Prostate gland (tissue), 2 donors: Measurements from ENCODE around the gene GPS1. TPM values are rescaled to one million over a fixed set of nuclear protein-coding genes. Genes with fewer than 3 reads are reported as not detected.

Source experiments
- DNase-seq: peaks from one replicate; pipeline ENCODE4 v3.0.0-alpha.2; 2019; ENCODE audit warnings: low spot score
- H3K27ac ChIP-seq, 2 donors: fragments of 200-600 bp; sonication (generic); 2 replicates each; pipeline ENCODE4 v1.5.1; 2017 to 2019
- H3K27me3 ChIP-seq: fragments of 200-600 bp; sonication (generic); replicated peaks from 2 replicates; pipeline ENCODE4 v1.5.1; 2019; ENCODE audit not compliant: insufficient read depth
- H3K36me3 ChIP-seq, 2 donors: fragments of 200-600 bp; sonication (generic); 1 replicate in 1 of 2; 2 replicates in 1 of 2; pipeline versions ENCODE4 v1.5.1 to v1.8.1; 2017 to 2019
- H3K4me1 ChIP-seq: fragments of 200-600 bp; sonication (generic); replicated peaks from 2 replicates; pipeline ENCODE4 v1.5.1; 2019
- H3K4me3 ChIP-seq, 2 donors: fragments of 200-600 bp; sonication (generic); 2 replicates each; pipeline ENCODE4 v1.5.1; 2017 to 2019
- H3K9me3 ChIP-seq: fragments of 200-600 bp; sonication (generic); 2 replicates; pipeline ENCODE4 v1.5.1; 2017
- POLR2A ChIP-seq: fragments of 450-650 bp; IDR thresholded peaks from one replicate; pipeline ENCODE4 v1.6.1; 2016; ENCODE audit warnings: antibody characterized with exemption, mild to moderate bottlenecking
- POLR2AphosphoS5 ChIP-seq: sonication (generic); formaldehyde crosslinking; IDR thresholded peaks from one replicate; pipeline ENCODE4 v1.6.1; 2017; ENCODE audit warnings: antibody characterized with exemption
- WGBS: methylation state at CpG from one replicate; pipeline ENCODE4 v1.1.5; 2018; 5-methylcytosine and 5-hydroxymethylcytosine counted together
- intact Hi-C: fragments of 100-400 bp; cut with DNase I; formaldehyde crosslinking; loops from one replicate; pipeline ENCODE4 v1.14.2; 2022
- total RNA-seq, 2 donors: library from RNA; depleted of rRNA; stranded (reverse); fragments of >200 nt; gene quantifications; one replicate each; pipeline ENCODE4 v1.1.0, GENCODE V29; 2016
- TF ChIP-seq, protein P1 (sequence below), 4 experiments: fragments of 200-600 bp in 2 of 4; fragments of 450-650 bp in 2 of 4; sonication (generic) in 2 of 4; IDR thresholded peaks; 1 replicate in 3 of 4; 2 replicates in 1 of 4; pipeline ENCODE4 v1.5.1; 2016 to 2019; ENCODE audit warnings: antibody characterized with exemption in 4 of 4, mild to moderate bottlenecking in 2 of 4, moderate library complexity in 2 of 4

GPS1 gene
- total RNA-seq, 2 donors from 2014 or later = 163 to 182 TPM

DNA sequence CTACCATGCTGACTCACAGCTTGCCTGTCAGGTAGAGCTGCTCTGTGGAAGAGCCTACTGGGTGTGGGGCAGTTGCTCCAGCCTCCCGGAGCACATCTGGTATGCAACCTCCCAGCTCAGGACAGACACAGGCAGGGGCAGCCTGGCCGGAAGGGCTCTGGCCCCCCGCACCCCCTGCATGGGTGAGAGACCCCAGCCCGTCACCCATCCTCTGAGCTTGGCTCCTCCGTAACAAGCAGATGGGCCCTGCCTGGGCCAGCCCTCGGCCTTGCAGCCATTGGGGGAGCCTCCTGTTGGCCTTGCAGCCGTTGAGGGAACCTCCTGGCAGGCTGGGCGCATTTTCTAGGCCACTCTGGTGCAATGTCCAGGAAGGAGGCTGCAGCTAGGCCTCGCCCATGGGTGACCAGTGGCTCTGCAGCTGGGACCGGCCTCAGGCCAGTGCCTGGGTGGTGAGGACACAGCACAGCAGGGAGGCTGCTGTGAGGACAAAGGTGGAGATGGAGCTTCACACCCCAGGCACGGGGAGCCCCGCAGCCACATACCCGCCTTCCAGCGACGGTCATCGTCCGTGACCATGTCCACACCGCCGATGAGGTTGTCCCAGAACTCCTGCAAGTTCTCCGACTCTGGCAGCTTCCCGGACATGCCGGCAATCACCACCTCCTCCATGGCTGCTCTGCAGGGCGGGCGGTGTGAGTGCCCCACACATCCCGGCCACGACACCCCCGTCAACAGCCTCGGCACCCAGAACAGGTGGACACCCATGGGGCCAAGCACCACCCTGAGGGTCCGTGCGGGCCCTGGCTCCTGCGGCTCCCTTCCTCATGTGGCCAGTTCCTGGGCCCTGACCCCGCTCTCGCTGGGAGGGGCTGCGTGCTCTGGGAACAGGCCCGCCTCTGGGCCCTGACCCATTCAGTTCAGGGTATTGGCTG is 44.3 kb downstream of the GPS1 start:
- peaks cover 29 to 48% of the 10 kb centered on the region in 2 donors for H3K36me3 ChIP-seq
- intact Hi-C loops = loop anchor here (5.0 kb wide), 1 partner anchor 59 kb away; the partner anchor contains the start of gene DCXR
- DNase-seq = no peak
- 85% methylated on average over 35 of the region's 35 CpGs for WGBS
- H3K27ac ChIP-seq = peak overlapping the region; percentile 98 to 99
- H3K9me3 ChIP-seq = no peaks in the 10 kb centered on the region
- TF ChIP-seq POLR2AphosphoS5 = peak; percentile 5
- TF ChIP-seq, protein P1, sequence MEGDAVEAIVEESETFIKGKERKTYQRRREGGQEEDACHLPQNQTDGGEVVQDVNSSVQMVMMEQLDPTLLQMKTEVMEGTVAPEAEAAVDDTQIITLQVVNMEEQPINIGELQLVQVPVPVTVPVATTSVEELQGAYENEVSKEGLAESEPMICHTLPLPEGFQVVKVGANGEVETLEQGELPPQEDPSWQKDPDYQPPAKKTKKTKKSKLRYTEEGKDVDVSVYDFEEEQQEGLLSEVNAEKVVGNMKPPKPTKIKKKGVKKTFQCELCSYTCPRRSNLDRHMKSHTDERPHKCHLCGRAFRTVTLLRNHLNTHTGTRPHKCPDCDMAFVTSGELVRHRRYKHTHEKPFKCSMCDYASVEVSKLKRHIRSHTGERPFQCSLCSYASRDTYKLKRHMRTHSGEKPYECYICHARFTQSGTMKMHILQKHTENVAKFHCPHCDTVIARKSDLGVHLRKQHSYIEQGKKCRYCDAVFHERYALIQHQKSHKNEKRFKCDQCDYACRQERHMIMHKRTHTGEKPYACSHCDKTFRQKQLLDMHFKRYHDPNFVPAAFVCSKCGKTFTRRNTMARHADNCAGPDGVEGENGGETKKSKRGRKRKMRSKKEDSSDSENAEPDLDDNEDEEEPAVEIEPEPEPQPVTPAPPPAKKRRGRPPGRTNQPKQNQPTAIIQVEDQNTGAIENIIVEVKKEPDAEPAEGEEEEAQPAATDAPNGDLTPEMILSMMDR (IDR thresholded peaks at IDR 0.05) = no peak
- no peak for TF ChIP-seq POLR2A
- H3K4me1 ChIP-seq = peaks cover 24% of the 10 kb centered on the region
- peak overlapping the region; percentile 91 to 98 for H3K4me3 ChIP-seq
- no peaks in the 10 kb centered on the region for H3K27me3 ChIP-seq

DNA sequence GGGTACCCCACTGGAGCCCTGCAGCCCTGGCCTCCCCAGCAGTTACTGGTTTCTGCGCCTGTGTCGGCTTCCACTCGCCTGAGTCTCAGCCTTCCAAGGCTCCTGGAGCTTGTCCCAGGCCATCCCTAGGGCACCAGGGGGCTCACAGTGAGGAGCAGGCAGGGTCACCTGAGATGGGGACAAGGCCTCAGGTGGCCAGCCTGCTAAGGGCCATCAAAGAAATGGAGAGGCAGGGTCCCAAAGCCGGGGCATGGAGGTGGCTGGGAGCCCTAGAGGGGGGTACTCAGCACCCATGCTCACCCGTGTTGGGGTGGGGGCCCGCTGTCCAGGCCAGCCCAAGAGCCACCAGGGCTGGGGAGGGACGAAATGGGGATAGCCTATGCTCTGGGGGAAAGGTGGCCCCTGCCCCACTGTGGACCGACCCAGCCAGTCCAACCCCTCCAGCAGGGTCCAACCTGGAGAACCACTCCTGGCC is 45.0 kb downstream of the GPS1 start:
- no peaks in the 10 kb centered on the region for H3K9me3 ChIP-seq
- WGBS = 36% methylated on average over 8 of the region's 8 CpGs
- no peak for TF ChIP-seq POLR2AphosphoS5
- TF ChIP-seq, protein P1 (IDR thresholded peaks at IDR 0.05) = peak in 1 of 4 experiments; percentile 2
- H3K27me3 ChIP-seq = no peaks in the 10 kb centered on the region
- H3K27ac ChIP-seq = peak overlapping the region; percentile 98 to 99
- H3K36me3 ChIP-seq = peaks cover 23 to 41% of the 10 kb centered on the region in 2 donors
- peak overlapping the region; percentile 91 to 98 for H3K4me3 ChIP-seq
- intact Hi-C loops = loop anchor here (5.0 kb wide), 1 partner anchor 59 kb away; the partner anchor contains the start of gene DCXR
- H3K4me1 ChIP-seq = peaks cover 32% of the 10 kb centered on the region
- no peak for DNase-seq

- intact Hi-C loops = loop anchor here (5.0 kb wide), 1 partner anchor 60 kb away; the partner anchor contains the start of gene DCXR
- peaks cover 35% of the 10 kb centered on the region for H3K4me1 ChIP-seq
- H3K27me3 ChIP-seq = no peaks in the 10 kb centered on the region
- peak overlapping the region; percentile 98 to 99 for H3K27ac ChIP-seq
- TF ChIP-seq POLR2A (peak; percentile 30), POLR2AphosphoS5 (no peak)
- TF ChIP-seq, protein P1 (IDR thresholded peaks at IDR 0.05) = no peak
- no peaks in the 10 kb centered on the region for H3K9me3 ChIP-seq
- 2% methylated on average over 42 of the region's 77 CpGs for WGBS
- peak overlapping the region; percentile 91 to 98 for H3K4me3 ChIP-seq
- peaks cover 18 to 37% of the 10 kb centered on the region in 2 donors for H3K36me3 ChIP-seq
- no peak for DNase-seq
These were observed 45.7 kb downstream of the GPS1 start for GRCh38 chr17:82097184-82097918.

DNA sequence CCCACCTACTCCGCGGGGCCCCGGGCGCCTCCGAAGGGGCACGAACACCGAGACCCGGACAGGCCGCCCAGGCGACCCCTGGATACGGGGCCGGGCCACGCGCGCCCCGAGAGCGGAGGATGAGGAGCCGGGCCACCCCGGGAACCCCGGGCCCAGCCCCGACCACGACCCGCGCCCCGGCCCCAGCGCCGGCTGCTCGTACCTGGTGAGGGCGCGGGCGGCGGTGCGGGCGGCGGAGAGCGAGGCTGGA is 46.1 kb downstream of the GPS1 start:
- WGBS = 0% methylated on average over 33 of the region's 36 CpGs
- peaks cover 35% of the 10 kb centered on the region for H3K4me1 ChIP-seq

More for the DNA sequence above, 46.1 kb downstream of the GPS1 start:
- Histone ChIP-seq H3K27ac (peak overlapping the region; percentile 98 to 99), H3K9me3 (no peaks in the 10 kb centered on the region), H3K27me3 (no peaks in the 10 kb centered on the region), H3K4me3 (peak overlapping the region; percentile 91 to 98), H3K36me3 (peaks cover 15 to 32% of the 10 kb centered on the region in 2 donors)
- intact Hi-C loops = loop anchor here (5.0 kb wide), 1 partner anchor 61 kb away; the partner anchor contains the start of gene DCXR
- TF ChIP-seq, protein P1 (IDR thresholded peaks at IDR 0.05) = no peak
- no peak for TF ChIP-seq POLR2A
- TF ChIP-seq POLR2AphosphoS5 = no peak
- no peak for DNase-seq
